C4-2B (cell line): ENCODE data around the gene CERS5.
A peak's percentile ranks its signal among the peaks of the same experiment; 100 is the strongest.

Source experiments
- CTCF ChIP-seq: fragments of 450-650 bp; conservative IDR thresholded peaks from 2 replicates; pipeline ENCODE4 v1.5.1; 2017; ENCODE audit warnings: mild to moderate bottlenecking
- ZFX ChIP-seq: fragments of 450-650 bp; IDR thresholded peaks from 2 replicates; pipeline ENCODE4 v1.6.1; 2017

- TF ChIP-seq CTCF (peak; percentile 84), ZFX (no peak)
Observed at GRCh38 chr12:50174971-50175715, 8.0 kb upstream of the CERS5 start.
